AG04450 (cell line): Measurements from ENCODE around the gene ZNF672. TPM values are rescaled to one million over a fixed set of nuclear protein-coding genes. Genes with fewer than 3 reads are reported as not detected.

Experiments
- CTCF ChIA-PET: fragments of 300-600, 350-600 bp; formaldehyde crosslinking; extraction: SDS; loops from one replicate; lab custom pipeline; 2022; ENCODE audit warnings: antibody characterized with exemption, inconsistent platforms; lab: Charles Lee
- POLR2A ChIA-PET: fragments of 350-600 bp; formaldehyde crosslinking; extraction: SDS; loops from one replicate; lab custom pipeline; 2021; ENCODE audit warnings: antibody characterized with exemption, inconsistent platforms; lab: Yijun Ruan, JAX
- DNase-seq: peaks from one replicate; pipeline ENCODE4 v3.0.0-alpha.2; 2011; ENCODE audit warnings: low read depth, low spot score
- H3K27ac ChIP-seq: one replicate; pipeline ENCODE4 v1.5.1; 2012; ENCODE audit warnings: low read depth, low read length, control low read depth
- H3K27me3 ChIP-seq: one replicate; pipeline ENCODE4 v1.6.0; 2012; ENCODE audit warnings: low read length; ENCODE audit not compliant: control insufficient read depth, insufficient read depth
- H3K4me3 ChIP-seq: 2 replicates; pipeline ENCODE4 v1.5.1; 2011; ENCODE audit warnings: mild to moderate bottlenecking, low read depth, low read length, control low read depth
- H3K9me3 ChIP-seq: 2 replicates; pipeline ENCODE4 v1.5.1; 2012; ENCODE audit warnings: low read length; ENCODE audit not compliant: control insufficient read depth, insufficient read depth
- CTCF ChIP-seq: IDR thresholded peaks from 2 replicates; pipeline ENCODE4 v1.5.1; 2011; ENCODE audit warnings: low read depth, low read length, control low read depth, inconsistent platforms
- polyA plus RNA-seq: library from polyadenylated mRNA; depleted of rRNA; stranded (reverse); fragments of >200 nt; gene quantifications from 2 replicates; pipeline ENCODE4 v1.2.3, GENCODE V29; 2011

The ZNF672 gene
- polyA plus RNA-seq, 1 experiment: 9.1 TPM

GRCh38 chr1:248838357-248839167 is 538 bp downstream of the ZNF672 start:
- peak overlapping the region; percentile 98 for H3K27ac ChIP-seq
- H3K27me3 ChIP-seq: no peaks in the 10 kb centered on the region
- H3K4me3 ChIP-seq: peak overlapping the region; percentile 90
- ChIA-PET CTCF (interaction anchor here (0.7 to 1.8 kb wide), 3 partner anchors 11 to 68 kb away, joined by 4 to 16 read pairs (median 4); partner anchors contain the start of gene ZNF692), POLR2A (interaction anchor here (0.8 to 2.9 kb wide), 10 partner anchors 9 to 88 kb away, joined by 3 to 27 read pairs (median 6); partner anchors contain the start of genes SH3BP5L and ZNF692)
- TF ChIP-seq CTCF: no peak
- no peak for DNase-seq
- H3K9me3 ChIP-seq: no peaks in the 10 kb centered on the region; the same call in 1 of the 2 replicates

- DNase-seq: no peak
- peak overlapping the region; percentile 98 for H3K27ac ChIP-seq
- ChIA-PET POLR2A (interaction anchor here (1.2 to 2.9 kb wide), 4 partner anchors 10 to 19 kb away, joined by 7 to 27 read pairs (median 13); partner anchors contain the start of genes SH3BP5L and ZNF692), CTCF (interaction anchor here (0.7 to 1.8 kb wide), 3 partner anchors 12 to 68 kb away, joined by 4 to 16 read pairs (median 4); partner anchors contain the start of gene ZNF692)
- H3K9me3 ChIP-seq: no peaks in the 10 kb centered on the region; the same call in 1 of the 2 replicates
- no peak for TF ChIP-seq CTCF
- peak overlapping the region; percentile 90 for H3K4me3 ChIP-seq
- H3K27me3 ChIP-seq: no peaks in the 10 kb centered on the region
Observed at GRCh38 chr1:248839168-248839555, 1.1 kb downstream of the ZNF672 start.

GRCh38 chr1:248840946-248841345 is 2.9 kb downstream of the ZNF672 start:
- no peak for DNase-seq
- CTCF ChIA-PET: interaction anchor here (1.0 to 2.6 kb wide), 6 partner anchors 10 to 85 kb away, joined by 3 to 15 read pairs (median 4); partner anchors contain the start of gene ZNF692
- H3K9me3 ChIP-seq: no peaks in the 10 kb centered on the region; the same call in 1 of the 2 replicates
- TF ChIP-seq CTCF: no peak
- no peak overlapping the region for H3K4me3 ChIP-seq
- POLR2A ChIA-PET: no interaction called here
- H3K27me3 ChIP-seq: no peaks in the 10 kb centered on the region
- H3K27ac ChIP-seq: no peak overlapping the region

- peak overlapping the region; percentile 15; the same call in 1 of the 2 replicates for H3K4me3 ChIP-seq
- H3K27ac ChIP-seq: peak overlapping the region; percentile 73
- no peaks in the 10 kb centered on the region for H3K27me3 ChIP-seq
- H3K9me3 ChIP-seq: no peaks in the 10 kb centered on the region; the same call in 1 of the 2 replicates
- TF ChIP-seq CTCF: peak; percentile 60
- ChIA-PET POLR2A (interaction anchor here (0.8 to 1.1 kb wide), 2 partner anchors 16 to 17 kb away, joined by 3 read pairs; partner anchors contain the start of gene ZNF692), CTCF (interaction anchor here (1.0 to 2.6 kb wide), 9 partner anchors 9 to 84 kb away, joined by 3 to 15 read pairs (median 4); partner anchors contain the start of gene ZNF692)
- no peak for DNase-seq
Observed at GRCh38 chr1:248841702-248842395, 3.8 kb downstream of the ZNF672 start.
